ENCODE measurements around the gene MED4.

DNA sequence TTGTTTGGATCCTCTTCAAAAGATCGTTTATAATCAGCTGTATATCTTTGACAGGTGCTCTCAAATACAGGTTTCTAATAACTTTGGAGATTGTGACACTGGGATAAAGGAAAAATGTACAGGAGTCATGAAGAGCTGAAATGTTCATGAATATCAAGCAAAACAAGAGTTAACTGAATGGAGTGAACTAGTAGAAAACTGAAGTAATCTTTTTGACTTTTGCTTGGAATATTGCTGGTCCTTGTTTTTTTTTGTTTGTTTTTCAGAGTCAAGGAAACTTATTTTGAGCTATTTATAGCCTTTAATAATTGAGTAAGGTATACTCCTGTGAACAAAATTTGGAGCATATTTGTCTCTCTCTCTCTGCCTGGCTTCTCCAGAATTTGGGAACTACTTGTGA is 25.3 kb downstream of the MED4 start:
- TF ChIP-seq, protein P1, sequence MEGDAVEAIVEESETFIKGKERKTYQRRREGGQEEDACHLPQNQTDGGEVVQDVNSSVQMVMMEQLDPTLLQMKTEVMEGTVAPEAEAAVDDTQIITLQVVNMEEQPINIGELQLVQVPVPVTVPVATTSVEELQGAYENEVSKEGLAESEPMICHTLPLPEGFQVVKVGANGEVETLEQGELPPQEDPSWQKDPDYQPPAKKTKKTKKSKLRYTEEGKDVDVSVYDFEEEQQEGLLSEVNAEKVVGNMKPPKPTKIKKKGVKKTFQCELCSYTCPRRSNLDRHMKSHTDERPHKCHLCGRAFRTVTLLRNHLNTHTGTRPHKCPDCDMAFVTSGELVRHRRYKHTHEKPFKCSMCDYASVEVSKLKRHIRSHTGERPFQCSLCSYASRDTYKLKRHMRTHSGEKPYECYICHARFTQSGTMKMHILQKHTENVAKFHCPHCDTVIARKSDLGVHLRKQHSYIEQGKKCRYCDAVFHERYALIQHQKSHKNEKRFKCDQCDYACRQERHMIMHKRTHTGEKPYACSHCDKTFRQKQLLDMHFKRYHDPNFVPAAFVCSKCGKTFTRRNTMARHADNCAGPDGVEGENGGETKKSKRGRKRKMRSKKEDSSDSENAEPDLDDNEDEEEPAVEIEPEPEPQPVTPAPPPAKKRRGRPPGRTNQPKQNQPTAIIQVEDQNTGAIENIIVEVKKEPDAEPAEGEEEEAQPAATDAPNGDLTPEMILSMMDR (IDR thresholded peaks at IDR 0.05), result no peak
- TF ChIP-seq EP300 (IDR thresholded peaks at IDR 0.05) (no peak), POLR2A (IDR thresholded peaks at IDR 0.05) (no peak)
